ENCODE measurements around the gene ATP6V1A. TPM values are rescaled to one million over a fixed set of nuclear protein-coding genes. Genes with fewer than 3 reads are reported as not detected.

ATP6V1A gene
- 38.1 and 38.5 TPM in 2 replicates for total RNA-seq

DNA sequence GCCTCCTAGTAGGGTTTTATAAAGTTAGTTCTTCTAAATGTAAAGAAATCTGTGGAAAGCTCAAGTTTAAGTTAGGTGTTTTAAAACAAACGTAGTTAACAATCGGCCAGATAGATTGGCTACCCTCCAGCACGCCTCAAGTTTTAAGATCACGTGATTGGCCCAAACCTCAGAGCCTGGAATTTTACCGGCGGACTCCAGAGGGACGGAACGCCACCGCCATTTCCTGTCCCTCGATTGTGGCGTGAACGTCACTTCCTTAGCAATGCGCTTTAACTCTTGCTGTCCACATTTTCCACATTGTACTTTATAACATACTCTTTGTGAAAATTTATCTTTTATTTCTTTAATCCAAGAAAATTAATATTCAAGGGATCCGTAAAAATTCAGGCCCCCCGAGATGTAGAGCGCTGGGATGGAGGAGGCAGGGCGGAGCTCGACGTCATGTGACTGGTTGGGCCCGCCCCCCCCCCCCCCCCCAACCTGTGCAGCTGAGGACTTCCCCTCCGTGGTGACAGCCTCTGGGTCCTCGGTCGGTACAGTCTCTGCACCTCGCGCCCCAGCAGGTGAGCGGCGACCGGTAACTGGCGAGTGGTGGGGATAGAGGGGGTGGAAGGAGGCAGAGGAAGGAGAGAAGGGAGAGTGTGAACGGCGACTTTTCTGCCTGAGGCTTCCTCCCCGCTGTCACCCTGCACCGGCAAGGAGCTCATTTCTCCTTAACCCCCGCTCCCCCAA lies at the start of gene ATP6V1A:
ATP6V1A (plus strand) TSS at position 488 of the 735 bp plus-strand sequence. CDS start 31,719 bp downstream, outside the sequence.
- Mint-ChIP-seq H3K4me1 (peaks cover 53% of the 10 kb centered on the region), H3K27ac (peak within 1 kb of the TSS; percentile 99)

DNA sequence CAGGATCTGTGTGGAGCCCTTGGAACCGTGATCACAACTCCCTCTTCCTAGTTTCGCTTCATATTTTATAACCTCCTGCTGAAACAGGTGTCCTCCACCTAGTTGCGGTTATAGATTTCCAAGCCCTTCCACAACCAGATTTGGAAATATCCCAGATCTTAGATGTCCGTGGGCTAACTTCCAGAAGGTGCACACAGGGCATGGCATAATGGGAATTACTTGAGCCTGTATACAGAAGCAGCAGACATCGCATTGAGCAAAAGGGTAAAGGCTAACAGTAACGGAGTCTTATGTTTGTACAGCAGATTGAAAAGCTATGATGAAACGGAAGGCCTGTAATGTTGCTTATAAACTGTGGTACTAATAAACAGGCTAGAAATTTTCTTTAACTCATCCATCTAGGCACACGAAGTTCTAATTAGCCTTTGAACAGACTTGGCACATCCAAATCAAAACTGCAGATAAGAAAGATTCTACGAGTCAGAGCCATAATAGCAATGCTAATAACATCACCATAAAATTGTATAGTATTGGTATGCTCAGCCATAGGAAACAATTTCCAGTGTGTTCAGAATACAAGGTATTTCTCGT lies 49.2 kb upstream of the ATP6V1A start:
- H3K27me3 Mint-ChIP-seq: no peaks in the 10 kb centered on the region
- intact Hi-C loops (cut with micrococcal nuclease): loop anchor here (2.0 to 5.0 kb wide), 3 partner anchors 90 to 1449 kb away; partner anchors contain the start of gene ZBTB20
- H3K4me3 Mint-ChIP-seq: no peak overlapping the region
- peaks cover 10% of the 10 kb centered on the region for H3K36me3 Mint-ChIP-seq (ENCODE audit: low read depth)
- H3K9me3 Mint-ChIP-seq: no peaks in the 10 kb centered on the region
- H3K4me1 Mint-ChIP-seq: peaks cover 27% of the 10 kb centered on the region
- H3K27ac Mint-ChIP-seq: no peak overlapping the region
- no peak for DNase-seq

More for the DNA sequence above, at the start of gene ATP6V1A:
- peak; percentile 95 for DNase-seq
- peak within 1 kb of the TSS; percentile 89 for H3K4me3 Mint-ChIP-seq
- H3K9me3 Mint-ChIP-seq: no peaks in the 10 kb centered on the region
- H3K27me3 Mint-ChIP-seq: no peaks in the 10 kb centered on the region
- peaks cover 19% of the 10 kb centered on the region for H3K36me3 Mint-ChIP-seq (ENCODE audit: low read depth)
- intact Hi-C loops (cut with micrococcal nuclease): loop anchor here (1.0 to 10.0 kb wide), 9 partner anchors 36 to 1184 kb away; partner anchors contain the start of genes SLC35A5, USF3 and ZDHHC23

DNA sequence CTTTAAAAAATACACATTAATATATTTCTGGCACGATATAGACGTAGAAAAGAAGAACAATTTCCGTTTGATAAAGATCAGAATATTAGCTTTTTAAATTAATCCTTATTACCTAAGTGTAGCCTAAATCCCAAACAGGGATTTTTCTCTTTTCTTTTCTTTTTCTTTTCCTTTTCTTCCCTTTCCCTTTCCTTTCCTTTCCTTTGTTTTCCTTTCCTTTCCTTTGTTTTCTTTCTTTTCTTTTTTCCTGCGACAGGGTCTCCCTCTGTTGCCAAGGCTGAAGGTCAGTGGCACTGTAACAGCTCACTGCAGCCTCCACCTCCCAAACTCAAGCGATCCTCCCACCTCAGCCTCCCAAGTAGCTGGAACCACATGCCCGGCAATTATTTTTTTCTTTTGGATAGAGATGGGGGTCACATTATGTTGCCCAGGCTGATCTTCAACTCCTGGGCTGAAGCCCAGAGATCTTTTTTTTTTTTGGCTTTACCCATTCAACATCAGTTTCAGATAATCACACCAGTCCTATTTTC lies 48.6 kb upstream of the ATP6V1A start:
- Mint-ChIP-seq H3K27me3 (no peaks in the 10 kb centered on the region), H3K9me3 (no peaks in the 10 kb centered on the region), H3K4me3 (no peak overlapping the region), H3K4me1 (peaks cover 25% of the 10 kb centered on the region), H3K36me3 (ENCODE audit: low read depth) (peaks cover 8% of the 10 kb centered on the region), H3K27ac (peak overlapping the region; percentile 13)
- intact Hi-C loops (cut with micrococcal nuclease): loop anchor here (5.0 kb wide), 2 partner anchors 91 to 681 kb away; a partner anchor contains a TSS
- no peak for DNase-seq

DNA sequence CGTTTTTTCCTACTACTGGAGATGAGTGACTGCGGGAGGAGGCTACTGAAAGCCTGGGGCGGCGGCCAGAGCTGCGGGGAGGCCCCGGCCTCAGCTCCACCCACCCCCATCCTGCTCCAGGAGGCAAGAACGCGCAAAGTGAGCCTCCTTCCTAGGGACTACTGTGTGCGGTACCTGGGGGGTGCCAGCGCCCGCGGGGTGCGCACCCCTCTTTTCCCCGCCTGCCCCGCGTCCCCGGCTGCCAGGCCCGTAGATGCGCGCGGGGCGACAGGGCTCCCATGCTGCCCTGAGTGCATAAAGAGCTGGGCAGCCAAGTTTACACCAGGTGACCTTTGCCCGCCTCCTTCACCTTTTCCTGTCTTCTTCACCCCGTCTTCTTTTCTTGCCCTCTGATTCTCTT lies 47.9 kb upstream of the ATP6V1A start:
- H3K36me3 Mint-ChIP-seq (ENCODE audit: low read depth): peaks cover 3% of the 10 kb centered on the region
- peak overlapping the region; percentile 71 for H3K27ac Mint-ChIP-seq
- H3K9me3 Mint-ChIP-seq: no peaks in the 10 kb centered on the region
- peak; percentile 71 for DNase-seq
- H3K4me1 Mint-ChIP-seq: peaks cover 21% of the 10 kb centered on the region
- intact Hi-C loops (cut with micrococcal nuclease): loop anchor here (5.0 kb wide), 2 partner anchors 92 to 682 kb away; a partner anchor contains a TSS
- H3K27me3 Mint-ChIP-seq: no peaks in the 10 kb centered on the region
- H3K4me3 Mint-ChIP-seq: peak overlapping the region; percentile 77

GRCh38 chr3:113707835-113708234 lies 39.0 kb upstream of the ATP6V1A start:
- Mint-ChIP-seq H3K4me3 (no peak overlapping the region), H3K9me3 (no peaks in the 10 kb centered on the region), H3K27ac (no peak overlapping the region), H3K27me3 (peaks cover 30% of the 10 kb centered on the region), H3K36me3 (ENCODE audit: low read depth) (no peaks in the 10 kb centered on the region), H3K4me1 (peaks cover 7% of the 10 kb centered on the region)
- DNase-seq: no peak
- intact Hi-C loops (cut with micrococcal nuclease): no loop called here

- no peak overlapping the region for H3K4me3 Mint-ChIP-seq
Measured at GRCh38 chr3:113712129-113712528, 34.7 kb upstream of the ATP6V1A start.

GRCh38 chr3:113714702-113715101 lies 32.1 kb upstream of the ATP6V1A start:
- peaks cover 10% of the 10 kb centered on the region for H3K36me3 Mint-ChIP-seq (ENCODE audit: low read depth)
- no peaks in the 10 kb centered on the region for H3K9me3 Mint-ChIP-seq
- intact Hi-C loops (cut with micrococcal nuclease): no loop called here
- DNase-seq: no peak
- no peak overlapping the region for H3K27ac Mint-ChIP-seq
- H3K4me3 Mint-ChIP-seq: no peak overlapping the region
- peaks cover 15% of the 10 kb centered on the region for H3K27me3 Mint-ChIP-seq
- H3K4me1 Mint-ChIP-seq: peaks cover 12% of the 10 kb centered on the region

More at GRCh38 chr3:113712129-113712528, 34.7 kb upstream of the ATP6V1A start:
- Mint-ChIP-seq H3K9me3 (no peaks in the 10 kb centered on the region), H3K27ac (no peak overlapping the region), H3K4me1 (peaks cover 7% of the 10 kb centered on the region), H3K27me3 (peaks cover 23% of the 10 kb centered on the region), H3K36me3 (ENCODE audit: low read depth) (peaks cover 4% of the 10 kb centered on the region)
- intact Hi-C loops (cut with micrococcal nuclease): no loop called here
- DNase-seq: no peak

DNA sequence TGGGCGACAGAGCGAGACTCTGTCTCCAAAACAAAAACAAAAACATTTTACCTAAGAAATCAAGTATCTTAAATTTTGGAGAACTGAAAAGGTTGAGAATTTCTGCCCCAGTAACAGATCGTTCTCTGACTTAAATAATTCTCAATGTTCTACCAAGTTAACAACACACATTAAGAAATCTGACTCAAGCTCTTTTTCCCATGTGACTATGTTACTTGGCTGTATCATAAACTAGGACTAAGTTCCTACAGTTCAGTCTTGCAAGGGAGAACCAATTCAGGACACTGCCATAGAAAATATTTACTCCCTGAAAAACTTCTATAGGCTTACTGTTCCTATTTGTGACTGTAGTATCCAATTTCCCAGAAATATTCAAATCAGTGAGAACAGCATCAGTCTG lies 29.5 kb upstream of the ATP6V1A start:
- Mint-ChIP-seq H3K4me3 (no peak overlapping the region), H3K27me3 (peaks cover 3% of the 10 kb centered on the region), H3K27ac (no peak overlapping the region), H3K9me3 (no peaks in the 10 kb centered on the region), H3K36me3 (ENCODE audit: low read depth) (peaks cover 26% of the 10 kb centered on the region), H3K4me1 (peaks cover 11% of the 10 kb centered on the region)
- DNase-seq: no peak
- intact Hi-C loops (cut with micrococcal nuclease): no loop called here

DNA sequence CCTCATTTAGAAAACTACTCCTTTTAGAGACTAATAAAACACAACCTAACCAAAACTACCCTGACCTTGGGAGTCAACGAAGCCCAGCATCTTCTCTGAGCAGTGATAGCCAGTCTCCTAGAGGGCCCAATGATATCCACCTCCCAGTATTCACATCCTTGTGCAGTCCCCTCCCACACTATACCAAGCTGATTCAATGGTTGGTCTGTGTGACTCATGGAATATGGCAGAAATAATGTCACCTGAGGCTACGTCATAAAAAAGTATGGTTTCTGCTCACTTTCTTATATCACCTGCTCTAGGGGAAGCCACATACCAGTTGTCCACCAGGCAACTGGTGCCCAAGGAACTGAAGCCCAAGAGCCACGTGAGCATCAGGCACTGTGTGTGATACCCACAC lies 29.0 kb upstream of the ATP6V1A start:
- peaks cover 31% of the 10 kb centered on the region for H3K36me3 Mint-ChIP-seq (ENCODE audit: low read depth)
- no peak for DNase-seq
- H3K9me3 Mint-ChIP-seq: no peaks in the 10 kb centered on the region
- H3K4me3 Mint-ChIP-seq: no peak overlapping the region
- peaks cover 9% of the 10 kb centered on the region for H3K4me1 Mint-ChIP-seq
- intact Hi-C loops (cut with micrococcal nuclease): no loop called here
- no peaks in the 10 kb centered on the region for H3K27me3 Mint-ChIP-seq
- peak overlapping the region; percentile 46 for H3K27ac Mint-ChIP-seq

DNA sequence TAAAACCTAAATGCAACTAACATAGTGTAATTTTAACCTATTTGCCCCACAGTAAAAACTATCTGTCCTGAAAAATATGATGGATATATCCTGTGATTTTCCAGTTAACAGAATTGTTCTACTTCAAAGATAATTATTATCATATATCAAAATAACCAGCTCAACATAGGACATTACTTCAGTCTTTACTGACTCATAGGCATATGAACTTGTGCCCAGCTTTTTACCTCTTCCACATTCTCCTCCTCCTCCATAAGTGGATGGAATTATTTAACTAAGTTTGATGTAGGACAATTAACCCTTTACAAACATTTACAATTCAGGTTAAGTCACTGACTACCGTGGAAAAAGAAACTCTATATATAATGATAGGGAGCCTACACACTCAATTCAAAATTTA lies 27.5 kb upstream of the ATP6V1A start:
- intact Hi-C loops (cut with micrococcal nuclease): no loop called here
- Mint-ChIP-seq H3K27me3 (no peaks in the 10 kb centered on the region), H3K27ac (no peak overlapping the region), H3K36me3 (ENCODE audit: low read depth) (peaks cover 41% of the 10 kb centered on the region), H3K4me1 (peaks cover 14% of the 10 kb centered on the region), H3K4me3 (no peak overlapping the region), H3K9me3 (no peaks in the 10 kb centered on the region)
- DNase-seq: no peak

DNA sequence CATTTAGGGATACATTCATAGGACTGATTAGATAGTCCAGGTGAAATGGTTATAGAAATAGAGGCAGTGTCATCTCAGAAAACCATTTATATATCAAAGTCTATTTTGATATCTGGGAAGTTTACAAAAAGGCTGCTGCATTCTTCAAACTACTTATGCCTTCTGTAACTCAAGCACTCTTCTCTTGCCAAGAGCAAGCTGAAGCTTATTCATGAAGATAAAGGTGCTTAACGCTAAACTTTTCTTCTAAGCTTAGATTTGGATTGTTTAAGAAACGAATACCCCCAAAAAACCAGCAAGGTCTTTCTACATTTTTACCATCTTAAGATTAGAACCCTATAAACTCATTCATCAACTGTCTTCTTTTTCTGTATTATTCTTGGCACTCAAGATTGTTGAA lies 27.1 kb upstream of the ATP6V1A start:
- DNase-seq: no peak
- Mint-ChIP-seq H3K27me3 (no peaks in the 10 kb centered on the region), H3K4me1 (peaks cover 14% of the 10 kb centered on the region), H3K9me3 (no peaks in the 10 kb centered on the region), H3K27ac (no peak overlapping the region), H3K36me3 (ENCODE audit: low read depth) (peaks cover 44% of the 10 kb centered on the region), H3K4me3 (no peak overlapping the region)
- intact Hi-C loops (cut with micrococcal nuclease): no loop called here

- H3K4me1 Mint-ChIP-seq: peaks cover 14% of the 10 kb centered on the region
- no peak overlapping the region for H3K4me3 Mint-ChIP-seq
- DNase-seq: no peak
- H3K36me3 Mint-ChIP-seq (ENCODE audit: low read depth): peaks cover 43% of the 10 kb centered on the region
- no peaks in the 10 kb centered on the region for H3K9me3 Mint-ChIP-seq
- no peaks in the 10 kb centered on the region for H3K27me3 Mint-ChIP-seq
- no peak overlapping the region for H3K27ac Mint-ChIP-seq
- intact Hi-C loops (cut with micrococcal nuclease): no loop called here
Measured at GRCh38 chr3:113721636-113722035, 25.2 kb upstream of the ATP6V1A start.

DNA sequence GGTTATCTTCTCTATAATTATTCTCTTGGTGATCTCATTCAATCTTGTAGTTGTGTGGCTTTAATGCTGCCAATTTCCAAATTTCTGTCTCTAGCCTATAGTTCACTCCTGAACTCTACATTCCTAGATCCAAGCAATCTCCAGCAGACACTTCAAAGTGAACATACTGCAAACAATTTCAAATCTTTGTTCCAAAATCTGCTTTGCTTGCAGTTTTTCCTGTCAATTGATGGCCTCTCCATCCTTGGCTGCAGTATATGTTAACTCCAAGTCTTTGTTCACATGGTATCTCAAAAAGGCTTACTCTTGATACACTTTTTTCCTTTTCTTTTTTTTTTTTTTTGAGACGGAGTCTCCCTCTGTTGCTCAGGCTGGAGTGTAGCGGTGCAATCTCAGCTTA lies 18.2 kb upstream of the ATP6V1A start:
- Mint-ChIP-seq H3K4me1 (peaks cover 21% of the 10 kb centered on the region), H3K27ac (no peak overlapping the region), H3K9me3 (no peaks in the 10 kb centered on the region), H3K27me3 (no peaks in the 10 kb centered on the region), H3K4me3 (no peak overlapping the region), H3K36me3 (ENCODE audit: low read depth) (peaks cover 28% of the 10 kb centered on the region)
- no peak for DNase-seq
- intact Hi-C loops (cut with micrococcal nuclease): no loop called here

- H3K9me3 Mint-ChIP-seq: no peaks in the 10 kb centered on the region
- no peak overlapping the region for H3K27ac Mint-ChIP-seq
- peaks cover 21% of the 10 kb centered on the region for H3K36me3 Mint-ChIP-seq (ENCODE audit: low read depth)
- H3K27me3 Mint-ChIP-seq: no peaks in the 10 kb centered on the region
- H3K4me3 Mint-ChIP-seq: no peak overlapping the region
- intact Hi-C loops (cut with micrococcal nuclease): no loop called here
- no peak for DNase-seq
- peaks cover 20% of the 10 kb centered on the region for H3K4me1 Mint-ChIP-seq
Measured at GRCh38 chr3:113730550-113730949, 16.3 kb upstream of the ATP6V1A start.

Measured in activated CD4-positive, alpha-beta T cell treated with anti-CD3 and anti-CD28 coated beads, Interleukin-2, amount 10 ng/mL, durations not matched to agents 24 days and 14 days (primary cell).